D721Med (cell line): Measurements from ENCODE around the gene HIP1R.

ENCODE experiments used
- DNase-seq: peaks from one replicate; pipeline ENCODE4 v3.0.0; 2011; ENCODE audit warnings: low spot score; ENCODE audit not compliant: insufficient read length
- FAIRE-seq: peaks from 2 replicates; lab custom pipeline; 2011; peaks lifted over from hg19 to GRCh38; lab: Jason Lieb, UNC
- CTCF ChIP-seq: IDR thresholded peaks from 2 replicates; pipeline ENCODE4 v1.5.1; 2012; ENCODE audit warnings: mild to moderate bottlenecking, control low read depth; ENCODE audit not compliant: insufficient read depth; ENCODE audit errors: missing control alignments

The HIP1R gene

GRCh38 chr12:122908915-122909314 lies 73.7 kb downstream of the HIP1R start:
- TF ChIP-seq CTCF, result no peak
- DNase-seq (no peak), FAIRE-seq (no peak)

GRCh38 chr12:122909442-122910288 lies 74.4 kb downstream of the HIP1R start:
- TF ChIP-seq CTCF, result no peak
- no peak for FAIRE-seq
- no peak for DNase-seq
